Fibroblast of lung (primary cell): ENCODE data around the gene POGZ.

Experiments used
- EZH2 ChIP-seq: IDR thresholded peaks from 2 replicates; pipeline ENCODE4 v1.5.1; 2012; ENCODE audit warnings: low read length, control low read depth, mild to moderate bottlenecking; ENCODE audit errors: missing control alignments
- TF ChIP-seq, protein P1 (sequence below), 2 donors: IDR thresholded peaks in 1 of 2; conservative IDR thresholded peaks in 1 of 2; 1 replicate in 1 of 2; 2 replicates in 1 of 2; pipeline ENCODE4 v1.5.1; 2011 to 2012; ENCODE audit warnings: low read length in 2 of 2, control low read depth in 1 of 2, inconsistent platforms in 1 of 2, low read depth in 1 of 2, mild to moderate bottlenecking in 1 of 2

DNA sequence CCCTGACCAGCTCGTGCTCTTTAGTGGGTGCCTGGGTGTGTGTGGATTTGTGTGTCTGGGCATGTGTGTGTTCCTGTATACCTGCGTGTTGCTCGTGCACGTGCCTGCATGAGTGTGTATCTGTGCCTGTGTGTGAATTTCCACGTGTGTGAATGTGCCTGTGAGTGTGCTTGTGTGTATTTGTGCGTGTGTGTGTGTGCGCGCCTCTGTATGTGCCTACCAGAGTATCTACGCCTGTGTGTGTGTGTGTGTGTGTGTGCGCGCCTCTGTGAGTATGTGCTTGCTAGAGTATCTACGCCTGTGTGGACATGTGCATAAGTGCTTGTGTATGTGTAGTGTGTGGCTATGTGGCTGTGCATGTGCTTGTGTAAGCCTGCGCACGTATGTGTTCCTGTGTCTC is 86.1 kb downstream of the POGZ start:
- TF ChIP-seq, protein P1, sequence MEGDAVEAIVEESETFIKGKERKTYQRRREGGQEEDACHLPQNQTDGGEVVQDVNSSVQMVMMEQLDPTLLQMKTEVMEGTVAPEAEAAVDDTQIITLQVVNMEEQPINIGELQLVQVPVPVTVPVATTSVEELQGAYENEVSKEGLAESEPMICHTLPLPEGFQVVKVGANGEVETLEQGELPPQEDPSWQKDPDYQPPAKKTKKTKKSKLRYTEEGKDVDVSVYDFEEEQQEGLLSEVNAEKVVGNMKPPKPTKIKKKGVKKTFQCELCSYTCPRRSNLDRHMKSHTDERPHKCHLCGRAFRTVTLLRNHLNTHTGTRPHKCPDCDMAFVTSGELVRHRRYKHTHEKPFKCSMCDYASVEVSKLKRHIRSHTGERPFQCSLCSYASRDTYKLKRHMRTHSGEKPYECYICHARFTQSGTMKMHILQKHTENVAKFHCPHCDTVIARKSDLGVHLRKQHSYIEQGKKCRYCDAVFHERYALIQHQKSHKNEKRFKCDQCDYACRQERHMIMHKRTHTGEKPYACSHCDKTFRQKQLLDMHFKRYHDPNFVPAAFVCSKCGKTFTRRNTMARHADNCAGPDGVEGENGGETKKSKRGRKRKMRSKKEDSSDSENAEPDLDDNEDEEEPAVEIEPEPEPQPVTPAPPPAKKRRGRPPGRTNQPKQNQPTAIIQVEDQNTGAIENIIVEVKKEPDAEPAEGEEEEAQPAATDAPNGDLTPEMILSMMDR (conservative IDR thresholded peaks at IDR 0.05 in 1 of 2, IDR thresholded peaks at IDR 0.05 in 1 of 2; ENCODE audit: low read depth in 1 of 2, low read length in 2 of 2): no peak
- no peak for TF ChIP-seq EZH2
